Measurements from ENCODE around the gene GRM7. TPM values are rescaled to one million over a fixed set of nuclear protein-coding genes. Genes with fewer than 3 reads are reported as not detected.

The GRM7 gene
- total RNA-seq, 6 experiments from 2014 or later: not detected

GRCh38 chr3:7171493-7171892 is 310.6 kb downstream of the GRM7 start:
- peaks cover 45% of the 10 kb centered on the region for H3K9me3 Mint-ChIP-seq
- no peak for TF ChIP-seq CTCF (IDR thresholded peaks at IDR 0.05)

GRCh38 chr3:7172996-7173395 is 312.1 kb downstream of the GRM7 start:
- H3K27ac Mint-ChIP-seq: no peak overlapping the region
- no peak for TF ChIP-seq CTCF (IDR thresholded peaks at IDR 0.05)
- no peak overlapping the region for H3K4me3 Mint-ChIP-seq
- peaks cover 48% of the 10 kb centered on the region for H3K9me3 Mint-ChIP-seq
- H3K36me3 Mint-ChIP-seq (ENCODE audit: low read depth): no peaks in the 10 kb centered on the region
- no peaks in the 10 kb centered on the region; the same call in 1 of the 2 replicates for H3K27me3 Mint-ChIP-seq (ENCODE audit: insufficient read depth)
- no peak for DNase-seq
- H3K4me1 Mint-ChIP-seq (ENCODE audit: low read depth): no peaks in the 10 kb centered on the region

More at GRCh38 chr3:7171493-7171892, 310.6 kb downstream of the GRM7 start:
- no peak for DNase-seq
- Mint-ChIP-seq H3K36me3 (ENCODE audit: low read depth) (no peaks in the 10 kb centered on the region), H3K4me1 (ENCODE audit: low read depth) (no peaks in the 10 kb centered on the region), H3K27me3 (ENCODE audit: insufficient read depth) (no peaks in the 10 kb centered on the region; the same call in 1 of the 2 replicates), H3K4me3 (no peak overlapping the region), H3K27ac (no peak overlapping the region)

GRCh38 chr3:7188551-7188950 is 327.6 kb downstream of the GRM7 start:
- H3K4me1 Mint-ChIP-seq (ENCODE audit: low read depth): no peaks in the 10 kb centered on the region
- no peak overlapping the region for H3K4me3 Mint-ChIP-seq
- DNase-seq: no peak
- no peaks in the 10 kb centered on the region for H3K27me3 Mint-ChIP-seq (ENCODE audit: insufficient read depth)
- H3K27ac Mint-ChIP-seq: no peak overlapping the region
- TF ChIP-seq CTCF (IDR thresholded peaks at IDR 0.05): no peak
- no peaks in the 10 kb centered on the region for H3K36me3 Mint-ChIP-seq (ENCODE audit: low read depth)
- peaks cover 27% of the 10 kb centered on the region for H3K9me3 Mint-ChIP-seq

- no peaks in the 10 kb centered on the region for H3K36me3 Mint-ChIP-seq (ENCODE audit: low read depth)
- H3K27me3 Mint-ChIP-seq (ENCODE audit: insufficient read depth): no peaks in the 10 kb centered on the region
- H3K4me1 Mint-ChIP-seq (ENCODE audit: low read depth): no peaks in the 10 kb centered on the region
- no peak for DNase-seq
- H3K9me3 Mint-ChIP-seq: peaks cover 28% of the 10 kb centered on the region
- H3K4me3 Mint-ChIP-seq: no peak overlapping the region
- no peak for TF ChIP-seq CTCF (IDR thresholded peaks at IDR 0.05)
- H3K27ac Mint-ChIP-seq: no peak overlapping the region
Measured at GRCh38 chr3:7190095-7190494, 329.2 kb downstream of the GRM7 start.

GRCh38 chr3:7193269-7193668 is 332.4 kb downstream of the GRM7 start:
- Mint-ChIP-seq H3K4me3 (no peak overlapping the region), H3K36me3 (ENCODE audit: low read depth) (no peaks in the 10 kb centered on the region), H3K4me1 (ENCODE audit: low read depth) (no peaks in the 10 kb centered on the region), H3K9me3 (peaks cover 31% of the 10 kb centered on the region), H3K27me3 (ENCODE audit: insufficient read depth) (no peaks in the 10 kb centered on the region), H3K27ac (no peak overlapping the region)
- no peak for DNase-seq
- TF ChIP-seq CTCF (IDR thresholded peaks at IDR 0.05): no peak

Measured in HFFc6 (cell line).